ENCODE measurements around the gene DAPK2.
A peak's percentile ranks its signal among the peaks of the same experiment; 100 is the strongest.
"Not testable (repeated sequence)": the region's sequence is repeated elsewhere in the genome, so short reads cannot be mapped to it uniquely, and the experiment has no call there.

DAPK2 gene

GRCh38 chr15:63968700-63969099 is 77.6 kb downstream of the DAPK2 start:
- H3K27ac ChIP-seq: no peak overlapping the region
- H3K4me3 ChIP-seq: no peak overlapping the region
- DNase-seq (ENCODE audit: low spot score): peak; percentile 35
- TF ChIP-seq, protein P1, sequence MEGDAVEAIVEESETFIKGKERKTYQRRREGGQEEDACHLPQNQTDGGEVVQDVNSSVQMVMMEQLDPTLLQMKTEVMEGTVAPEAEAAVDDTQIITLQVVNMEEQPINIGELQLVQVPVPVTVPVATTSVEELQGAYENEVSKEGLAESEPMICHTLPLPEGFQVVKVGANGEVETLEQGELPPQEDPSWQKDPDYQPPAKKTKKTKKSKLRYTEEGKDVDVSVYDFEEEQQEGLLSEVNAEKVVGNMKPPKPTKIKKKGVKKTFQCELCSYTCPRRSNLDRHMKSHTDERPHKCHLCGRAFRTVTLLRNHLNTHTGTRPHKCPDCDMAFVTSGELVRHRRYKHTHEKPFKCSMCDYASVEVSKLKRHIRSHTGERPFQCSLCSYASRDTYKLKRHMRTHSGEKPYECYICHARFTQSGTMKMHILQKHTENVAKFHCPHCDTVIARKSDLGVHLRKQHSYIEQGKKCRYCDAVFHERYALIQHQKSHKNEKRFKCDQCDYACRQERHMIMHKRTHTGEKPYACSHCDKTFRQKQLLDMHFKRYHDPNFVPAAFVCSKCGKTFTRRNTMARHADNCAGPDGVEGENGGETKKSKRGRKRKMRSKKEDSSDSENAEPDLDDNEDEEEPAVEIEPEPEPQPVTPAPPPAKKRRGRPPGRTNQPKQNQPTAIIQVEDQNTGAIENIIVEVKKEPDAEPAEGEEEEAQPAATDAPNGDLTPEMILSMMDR (IDR thresholded peaks at IDR 0.05): no peak

- Histone ChIP-seq H3K27ac (no peak overlapping the region), H3K4me3 (no peak overlapping the region)
- TF ChIP-seq, protein P1 (IDR thresholded peaks at IDR 0.05): no peak
- no peak for DNase-seq (ENCODE audit: low spot score)
Observed at GRCh38 chr15:63968122-63968524, 78.2 kb downstream of the DAPK2 start.

DNA sequence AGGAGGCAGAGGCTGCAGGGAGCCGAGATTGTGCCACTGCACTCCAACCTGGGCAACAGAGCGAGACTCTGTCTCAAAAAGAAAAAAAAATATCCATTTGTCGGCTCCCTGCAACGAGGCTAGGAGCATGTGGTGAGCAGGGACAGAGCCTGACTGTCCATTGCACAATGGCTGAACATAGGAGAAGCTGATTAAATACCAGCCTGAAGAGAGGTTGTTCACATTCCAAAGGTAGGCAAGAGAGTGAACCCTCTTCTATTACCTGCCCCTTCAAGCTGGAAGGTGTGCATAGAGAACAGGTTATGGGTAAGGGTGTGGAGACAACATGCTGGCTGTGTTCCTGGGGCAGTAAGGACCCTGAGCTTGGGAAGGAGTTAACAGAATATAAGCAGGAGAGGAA is 78.7 kb downstream of the DAPK2 start:
- no peak overlapping the region for H3K4me3 ChIP-seq
- no peak overlapping the region for H3K27ac ChIP-seq
- no peak for DNase-seq (ENCODE audit: low spot score)
- TF ChIP-seq, protein P1 (IDR thresholded peaks at IDR 0.05): no peak

GRCh38 chr15:63962947-63963721 is 83.2 kb downstream of the DAPK2 start:
- H3K4me3 ChIP-seq; H3K27ac ChIP-seq; DNase-seq (ENCODE audit: low spot score): not testable (repeated sequence)

GRCh38 chr15:63953524-63953923 is 92.8 kb downstream of the DAPK2 start:
- Histone ChIP-seq H3K27ac (no peak overlapping the region), H3K4me3 (no peak overlapping the region)
- TF ChIP-seq, protein P1 (IDR thresholded peaks at IDR 0.05): no peak
- no peak for DNase-seq (ENCODE audit: low spot score)

- Histone ChIP-seq H3K4me3 (no peak overlapping the region), H3K27ac (peak overlapping the region in 1 of 2 donors; percentile 71)
- DNase-seq (ENCODE audit: low spot score): no peak
- TF ChIP-seq, protein P1 (IDR thresholded peaks at IDR 0.05): no peak
Observed at GRCh38 chr15:63950911-63951481, 95.3 kb downstream of the DAPK2 start.

DNA sequence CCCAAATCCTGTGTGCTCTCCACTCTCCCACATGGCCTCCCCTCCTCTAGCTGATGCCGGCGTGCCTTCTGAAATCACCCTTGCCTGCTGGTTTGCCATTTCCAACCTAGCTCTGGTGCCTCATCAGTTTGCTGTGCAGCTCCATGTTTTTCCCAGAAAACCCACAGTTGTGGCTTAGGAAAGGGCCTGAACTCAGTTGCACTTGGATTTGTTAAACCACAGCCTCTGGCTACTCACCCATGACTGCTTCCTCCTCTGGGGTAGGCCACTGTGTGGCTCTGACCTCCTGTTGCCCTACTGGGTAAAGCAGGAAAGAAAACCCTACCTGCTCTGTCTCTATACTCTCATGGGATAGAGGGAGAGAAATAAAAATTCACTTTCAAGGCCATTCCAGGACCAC is 97.3 kb downstream of the DAPK2 start:
- TF ChIP-seq, protein P1 (IDR thresholded peaks at IDR 0.05): no peak
- no peak overlapping the region for H3K27ac ChIP-seq
- H3K4me3 ChIP-seq: no peak overlapping the region
- no peak for DNase-seq (ENCODE audit: low spot score)

Measured in coronary artery (tissue), 2 donors.